ENCODE data around the gene ASPG.

DNA sequence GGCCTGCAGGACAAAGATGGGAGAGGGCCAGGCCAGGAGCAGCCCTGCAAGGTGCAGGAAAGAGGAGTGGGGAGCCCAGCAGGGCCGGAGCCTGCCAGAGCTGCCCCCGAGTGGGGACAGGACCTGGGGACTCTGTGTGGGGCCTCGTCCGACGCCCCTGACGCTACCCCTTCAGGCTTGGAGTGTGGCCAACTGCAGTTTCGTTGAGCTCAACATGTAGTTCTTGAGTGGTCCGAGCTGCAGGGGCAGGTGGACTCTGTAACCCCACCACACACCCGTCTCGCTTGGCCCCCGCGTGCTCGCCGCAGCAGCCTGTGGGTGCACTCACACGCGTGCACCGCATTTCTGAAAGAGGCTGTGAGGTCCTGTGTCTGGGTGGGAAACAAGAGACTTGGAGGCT, 2.0 kb downstream of the ASPG start:
- TF ChIP-seq, protein P1, sequence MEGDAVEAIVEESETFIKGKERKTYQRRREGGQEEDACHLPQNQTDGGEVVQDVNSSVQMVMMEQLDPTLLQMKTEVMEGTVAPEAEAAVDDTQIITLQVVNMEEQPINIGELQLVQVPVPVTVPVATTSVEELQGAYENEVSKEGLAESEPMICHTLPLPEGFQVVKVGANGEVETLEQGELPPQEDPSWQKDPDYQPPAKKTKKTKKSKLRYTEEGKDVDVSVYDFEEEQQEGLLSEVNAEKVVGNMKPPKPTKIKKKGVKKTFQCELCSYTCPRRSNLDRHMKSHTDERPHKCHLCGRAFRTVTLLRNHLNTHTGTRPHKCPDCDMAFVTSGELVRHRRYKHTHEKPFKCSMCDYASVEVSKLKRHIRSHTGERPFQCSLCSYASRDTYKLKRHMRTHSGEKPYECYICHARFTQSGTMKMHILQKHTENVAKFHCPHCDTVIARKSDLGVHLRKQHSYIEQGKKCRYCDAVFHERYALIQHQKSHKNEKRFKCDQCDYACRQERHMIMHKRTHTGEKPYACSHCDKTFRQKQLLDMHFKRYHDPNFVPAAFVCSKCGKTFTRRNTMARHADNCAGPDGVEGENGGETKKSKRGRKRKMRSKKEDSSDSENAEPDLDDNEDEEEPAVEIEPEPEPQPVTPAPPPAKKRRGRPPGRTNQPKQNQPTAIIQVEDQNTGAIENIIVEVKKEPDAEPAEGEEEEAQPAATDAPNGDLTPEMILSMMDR (IDR thresholded peaks at IDR 0.05) = no peak
- TF ChIP-seq POLR2AphosphoS5 (IDR thresholded peaks at IDR 0.05; ENCODE audit: low read depth, low read length) = no peak
- TF ChIP-seq TCF7L2 (IDR thresholded peaks at IDR 0.05; ENCODE audit: low read depth, low read length) = no peak
- TF ChIP-seq, protein P2, sequence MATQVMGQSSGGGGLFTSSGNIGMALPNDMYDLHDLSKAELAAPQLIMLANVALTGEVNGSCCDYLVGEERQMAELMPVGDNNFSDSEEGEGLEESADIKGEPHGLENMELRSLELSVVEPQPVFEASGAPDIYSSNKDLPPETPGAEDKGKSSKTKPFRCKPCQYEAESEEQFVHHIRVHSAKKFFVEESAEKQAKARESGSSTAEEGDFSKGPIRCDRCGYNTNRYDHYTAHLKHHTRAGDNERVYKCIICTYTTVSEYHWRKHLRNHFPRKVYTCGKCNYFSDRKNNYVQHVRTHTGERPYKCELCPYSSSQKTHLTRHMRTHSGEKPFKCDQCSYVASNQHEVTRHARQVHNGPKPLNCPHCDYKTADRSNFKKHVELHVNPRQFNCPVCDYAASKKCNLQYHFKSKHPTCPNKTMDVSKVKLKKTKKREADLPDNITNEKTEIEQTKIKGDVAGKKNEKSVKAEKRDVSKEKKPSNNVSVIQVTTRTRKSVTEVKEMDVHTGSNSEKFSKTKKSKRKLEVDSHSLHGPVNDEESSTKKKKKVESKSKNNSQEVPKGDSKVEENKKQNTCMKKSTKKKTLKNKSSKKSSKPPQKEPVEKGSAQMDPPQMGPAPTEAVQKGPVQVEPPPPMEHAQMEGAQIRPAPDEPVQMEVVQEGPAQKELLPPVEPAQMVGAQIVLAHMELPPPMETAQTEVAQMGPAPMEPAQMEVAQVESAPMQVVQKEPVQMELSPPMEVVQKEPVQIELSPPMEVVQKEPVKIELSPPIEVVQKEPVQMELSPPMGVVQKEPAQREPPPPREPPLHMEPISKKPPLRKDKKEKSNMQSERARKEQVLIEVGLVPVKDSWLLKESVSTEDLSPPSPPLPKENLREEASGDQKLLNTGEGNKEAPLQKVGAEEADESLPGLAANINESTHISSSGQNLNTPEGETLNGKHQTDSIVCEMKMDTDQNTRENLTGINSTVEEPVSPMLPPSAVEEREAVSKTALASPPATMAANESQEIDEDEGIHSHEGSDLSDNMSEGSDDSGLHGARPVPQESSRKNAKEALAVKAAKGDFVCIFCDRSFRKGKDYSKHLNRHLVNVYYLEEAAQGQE (IDR thresholded peaks at IDR 0.05; ENCODE audit: insufficient read depth in 1 of 2, low read depth in 2 of 2, low read length in 1 of 2) = no peak

Measured in Panc1 (cell line).